ENCODE results near the gene FOSB. TPM values are rescaled to one million over a fixed set of nuclear protein-coding genes. Genes with fewer than 3 reads are reported as not detected.

FOSB gene
- total and polyA plus RNA-seq, 4 donors, result 0.18 to 1.3 (median 0.40) TPM

GRCh38 chr19:45522010-45522941 is 54.5 kb downstream of the FOSB start:
- TF ChIP-seq ATF3 (IDR thresholded peaks at IDR 0.05) (no peak), TAF1 (conservative IDR thresholded peaks at IDR 0.05) (no peak), RAD21 (IDR thresholded peaks at IDR 0.05) (no peak), HNF4A (conservative IDR thresholded peaks at IDR 0.05) (no peak), SP1 (IDR thresholded peaks at IDR 0.05) (no peak), RXRA (IDR thresholded peaks at IDR 0.05) (no peak), NR2F2 (IDR thresholded peaks at IDR 0.05) (no peak), GABPA (IDR thresholded peaks at IDR 0.05 in 1 of 2, conservative IDR thresholded peaks at IDR 0.05 in 1 of 2) (no peak), FOXA2 (IDR thresholded peaks at IDR 0.05) (no peak), EGR1 (IDR thresholded peaks at IDR 0.05; ENCODE audit: low read depth in 2 of 2) (no peak), FOXA1 (IDR thresholded peaks at IDR 0.05) (no peak), JUND (IDR thresholded peaks at IDR 0.05) (no peak), HNF4G (IDR thresholded peaks at IDR 0.05) (no peak), MAX (IDR thresholded peaks at IDR 0.05) (no peak), YY1 (IDR thresholded peaks at IDR 0.05) (no peak)
- TF ChIP-seq, protein P1, sequence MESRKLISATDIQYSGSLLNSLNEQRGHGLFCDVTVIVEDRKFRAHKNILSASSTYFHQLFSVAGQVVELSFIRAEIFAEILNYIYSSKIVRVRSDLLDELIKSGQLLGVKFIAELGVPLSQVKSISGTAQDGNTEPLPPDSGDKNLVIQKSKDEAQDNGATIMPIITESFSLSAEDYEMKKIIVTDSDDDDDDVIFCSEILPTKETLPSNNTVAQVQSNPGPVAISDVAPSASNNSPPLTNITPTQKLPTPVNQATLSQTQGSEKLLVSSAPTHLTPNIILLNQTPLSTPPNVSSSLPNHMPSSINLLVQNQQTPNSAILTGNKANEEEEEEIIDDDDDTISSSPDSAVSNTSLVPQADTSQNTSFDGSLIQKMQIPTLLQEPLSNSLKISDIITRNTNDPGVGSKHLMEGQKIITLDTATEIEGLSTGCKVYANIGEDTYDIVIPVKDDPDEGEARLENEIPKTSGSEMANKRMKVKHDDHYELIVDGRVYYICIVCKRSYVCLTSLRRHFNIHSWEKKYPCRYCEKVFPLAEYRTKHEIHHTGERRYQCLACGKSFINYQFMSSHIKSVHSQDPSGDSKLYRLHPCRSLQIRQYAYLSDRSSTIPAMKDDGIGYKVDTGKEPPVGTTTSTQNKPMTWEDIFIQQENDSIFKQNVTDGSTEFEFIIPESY (IDR thresholded peaks at IDR 0.05), result no peak
- TF ChIP-seq, protein P2, sequence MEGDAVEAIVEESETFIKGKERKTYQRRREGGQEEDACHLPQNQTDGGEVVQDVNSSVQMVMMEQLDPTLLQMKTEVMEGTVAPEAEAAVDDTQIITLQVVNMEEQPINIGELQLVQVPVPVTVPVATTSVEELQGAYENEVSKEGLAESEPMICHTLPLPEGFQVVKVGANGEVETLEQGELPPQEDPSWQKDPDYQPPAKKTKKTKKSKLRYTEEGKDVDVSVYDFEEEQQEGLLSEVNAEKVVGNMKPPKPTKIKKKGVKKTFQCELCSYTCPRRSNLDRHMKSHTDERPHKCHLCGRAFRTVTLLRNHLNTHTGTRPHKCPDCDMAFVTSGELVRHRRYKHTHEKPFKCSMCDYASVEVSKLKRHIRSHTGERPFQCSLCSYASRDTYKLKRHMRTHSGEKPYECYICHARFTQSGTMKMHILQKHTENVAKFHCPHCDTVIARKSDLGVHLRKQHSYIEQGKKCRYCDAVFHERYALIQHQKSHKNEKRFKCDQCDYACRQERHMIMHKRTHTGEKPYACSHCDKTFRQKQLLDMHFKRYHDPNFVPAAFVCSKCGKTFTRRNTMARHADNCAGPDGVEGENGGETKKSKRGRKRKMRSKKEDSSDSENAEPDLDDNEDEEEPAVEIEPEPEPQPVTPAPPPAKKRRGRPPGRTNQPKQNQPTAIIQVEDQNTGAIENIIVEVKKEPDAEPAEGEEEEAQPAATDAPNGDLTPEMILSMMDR (IDR thresholded peaks at IDR 0.05; ENCODE audit: low read depth, low read length, missing input control), result no peak
- TF ChIP-seq, protein P3, sequence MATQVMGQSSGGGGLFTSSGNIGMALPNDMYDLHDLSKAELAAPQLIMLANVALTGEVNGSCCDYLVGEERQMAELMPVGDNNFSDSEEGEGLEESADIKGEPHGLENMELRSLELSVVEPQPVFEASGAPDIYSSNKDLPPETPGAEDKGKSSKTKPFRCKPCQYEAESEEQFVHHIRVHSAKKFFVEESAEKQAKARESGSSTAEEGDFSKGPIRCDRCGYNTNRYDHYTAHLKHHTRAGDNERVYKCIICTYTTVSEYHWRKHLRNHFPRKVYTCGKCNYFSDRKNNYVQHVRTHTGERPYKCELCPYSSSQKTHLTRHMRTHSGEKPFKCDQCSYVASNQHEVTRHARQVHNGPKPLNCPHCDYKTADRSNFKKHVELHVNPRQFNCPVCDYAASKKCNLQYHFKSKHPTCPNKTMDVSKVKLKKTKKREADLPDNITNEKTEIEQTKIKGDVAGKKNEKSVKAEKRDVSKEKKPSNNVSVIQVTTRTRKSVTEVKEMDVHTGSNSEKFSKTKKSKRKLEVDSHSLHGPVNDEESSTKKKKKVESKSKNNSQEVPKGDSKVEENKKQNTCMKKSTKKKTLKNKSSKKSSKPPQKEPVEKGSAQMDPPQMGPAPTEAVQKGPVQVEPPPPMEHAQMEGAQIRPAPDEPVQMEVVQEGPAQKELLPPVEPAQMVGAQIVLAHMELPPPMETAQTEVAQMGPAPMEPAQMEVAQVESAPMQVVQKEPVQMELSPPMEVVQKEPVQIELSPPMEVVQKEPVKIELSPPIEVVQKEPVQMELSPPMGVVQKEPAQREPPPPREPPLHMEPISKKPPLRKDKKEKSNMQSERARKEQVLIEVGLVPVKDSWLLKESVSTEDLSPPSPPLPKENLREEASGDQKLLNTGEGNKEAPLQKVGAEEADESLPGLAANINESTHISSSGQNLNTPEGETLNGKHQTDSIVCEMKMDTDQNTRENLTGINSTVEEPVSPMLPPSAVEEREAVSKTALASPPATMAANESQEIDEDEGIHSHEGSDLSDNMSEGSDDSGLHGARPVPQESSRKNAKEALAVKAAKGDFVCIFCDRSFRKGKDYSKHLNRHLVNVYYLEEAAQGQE (IDR thresholded peaks at IDR 0.05), result no peak
- WGBS, result 89% methylated on average over 24 of the region's 24 CpGs
- Histone ChIP-seq H3K9me3 (ENCODE audit: control insufficient read depth in 4 of 4, low read length in 3 of 4) (no peaks in the 10 kb centered on the region), H3K27ac (ENCODE audit: low read depth in 1 of 2, low read length in 2 of 2) (no peak overlapping the region), H3K9ac (ENCODE audit: low read depth in 1 of 2, low read length in 2 of 2) (no peak overlapping the region), H3K4me1 (ENCODE audit: control insufficient read depth in 4 of 4, insufficient read depth in 4 of 4, low read length in 3 of 4) (peaks cover 3 to 13% (median 9%) of the 10 kb centered on the region in 4 donors), H3K27me3 (ENCODE audit: control insufficient read depth in 4 of 4, insufficient read depth in 4 of 4, low read length in 3 of 4) (no peaks in the 10 kb centered on the region), H3K4me3 (ENCODE audit: low read depth in 1 of 3, low read length in 3 of 3) (no peak overlapping the region), H3K36me3 (ENCODE audit: control insufficient read depth in 4 of 4, insufficient read depth in 3 of 4, low read depth in 1 of 4, low read length in 3 of 4) (peaks cover 6 to 31% (median 16%) of the 10 kb centered on the region in 4 donors)
- no peak for DNase-seq (ENCODE audit: low spot score)

Data from liver (tissue), 9 donors.